GM19025 (cell line): ENCODE data around the gene HNRNPR.
"Not testable (repeated sequence)": the region's sequence is repeated elsewhere in the genome, so short reads cannot be mapped to it uniquely, and the experiment has no call there.

Experiments
- ATAC-seq: cut with Tn5 transposase; IDR thresholded peaks from one replicate; pipeline ENCODE4 v1.9.1; 2021; ENCODE audit warnings: mild to moderate bottlenecking, low read depth, moderate library complexity; ENCODE audit not compliant: unreplicated experiment

Gene HNRNPR

DNA sequence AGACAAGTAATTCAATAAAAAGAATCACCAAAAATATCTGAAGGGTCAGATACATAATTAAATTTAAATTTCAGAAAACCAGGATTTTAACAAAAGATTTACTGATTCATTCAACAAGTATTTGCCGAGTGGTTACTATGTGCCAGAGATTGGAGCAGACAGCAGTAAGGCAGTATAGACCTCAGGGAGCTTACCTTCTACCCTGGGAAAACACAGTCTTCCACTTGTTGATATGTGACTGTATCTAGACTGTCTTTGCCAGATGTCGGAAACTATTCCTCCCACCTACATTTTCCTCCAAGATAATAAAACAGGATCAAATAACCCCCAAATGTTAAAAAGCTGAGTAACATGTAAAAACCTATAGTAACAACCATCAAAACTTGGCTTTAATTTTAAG lies 6.2 kb downstream of the HNRNPR start:
- ATAC-seq = no peak

DNA sequence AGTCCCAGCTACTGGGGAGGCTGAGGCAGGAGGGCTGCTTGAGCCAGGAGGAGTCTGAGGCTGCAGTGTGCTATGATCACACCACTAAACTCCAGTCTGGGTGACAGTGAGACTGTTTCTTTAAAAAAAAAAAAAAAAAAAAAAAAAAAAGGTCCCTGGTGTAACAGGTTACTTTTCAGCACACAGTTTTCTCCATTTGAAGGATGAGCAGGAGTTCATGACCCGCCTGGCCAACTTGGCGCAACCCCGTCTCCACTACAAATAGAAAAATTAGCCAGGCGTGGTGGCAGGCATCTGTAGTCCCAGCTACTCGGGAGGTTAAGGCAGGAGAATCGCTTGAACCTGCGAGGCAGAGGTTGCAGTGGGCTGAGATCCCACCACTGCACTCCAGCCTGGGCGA lies 12.4 kb downstream of the HNRNPR start:
- ATAC-seq = no peak

DNA sequence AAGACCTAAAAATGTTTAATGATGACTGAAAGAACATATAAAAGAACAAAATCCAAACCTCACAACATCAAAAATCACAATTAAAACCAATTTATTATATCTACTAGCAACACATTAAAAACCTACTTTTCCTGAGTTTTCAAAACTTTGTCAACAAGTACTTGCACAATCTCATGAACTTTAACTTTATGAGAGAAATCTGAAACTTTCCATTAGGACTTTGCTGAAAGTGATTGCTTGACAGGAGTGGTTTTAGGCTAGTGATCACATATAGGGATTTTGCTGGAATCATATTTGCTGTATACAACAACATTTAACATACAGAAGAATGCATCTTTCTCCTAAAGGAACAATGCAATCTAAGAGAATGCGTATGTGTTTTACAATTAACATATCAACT lies 13.2 kb downstream of the HNRNPR start:
- ATAC-seq = no peak

DNA sequence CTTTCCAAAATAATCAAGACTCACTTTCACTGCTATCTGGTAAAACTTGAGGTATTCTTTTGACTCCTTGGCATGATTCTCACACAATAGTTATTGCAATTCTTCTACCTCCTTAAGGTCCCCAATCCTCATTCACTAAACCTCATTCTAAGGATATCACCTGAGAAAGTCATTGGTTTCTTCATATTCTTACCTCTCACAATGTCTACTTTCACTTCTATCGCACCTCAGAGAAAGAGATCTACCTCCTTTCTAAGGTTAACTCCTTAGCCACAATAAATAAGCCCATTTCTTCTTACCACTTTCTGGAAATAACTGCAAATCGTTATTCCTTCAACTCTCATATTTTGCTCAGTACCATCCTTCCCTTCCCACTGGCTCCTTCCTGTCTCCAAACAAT lies 18.7 kb downstream of the HNRNPR start:
- no peak for ATAC-seq

GRCh38 chr1:23322770-23323169 lies 21.3 kb downstream of the HNRNPR start:
- no peak for ATAC-seq

DNA sequence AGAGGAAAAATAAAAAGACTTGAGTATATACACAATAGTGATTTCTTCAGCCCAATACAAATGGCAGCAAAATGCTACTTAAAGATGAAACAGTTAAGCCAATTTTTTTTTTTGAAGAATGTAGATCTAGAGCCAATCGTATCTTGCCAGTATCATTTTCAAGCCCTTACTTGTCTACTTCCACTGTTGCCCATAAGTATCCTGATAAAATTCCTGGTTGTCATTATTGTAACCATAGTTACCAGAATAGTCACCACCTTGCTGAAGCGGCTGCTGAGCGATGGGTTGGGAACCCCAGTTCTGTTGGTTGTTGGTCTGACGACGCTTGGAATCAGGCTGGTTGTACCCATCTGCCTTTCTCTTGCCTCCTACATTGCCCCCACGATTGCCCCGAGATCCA lies 33.8 kb downstream of the HNRNPR start:
- ATAC-seq = not testable (repeated sequence)

GRCh38 chr1:23304140-23304620 lies 39.9 kb downstream of the HNRNPR start:
- no peak for ATAC-seq

GRCh38 chr1:23303524-23303923 lies 40.6 kb downstream of the HNRNPR start:
- ATAC-seq = no peak

DNA sequence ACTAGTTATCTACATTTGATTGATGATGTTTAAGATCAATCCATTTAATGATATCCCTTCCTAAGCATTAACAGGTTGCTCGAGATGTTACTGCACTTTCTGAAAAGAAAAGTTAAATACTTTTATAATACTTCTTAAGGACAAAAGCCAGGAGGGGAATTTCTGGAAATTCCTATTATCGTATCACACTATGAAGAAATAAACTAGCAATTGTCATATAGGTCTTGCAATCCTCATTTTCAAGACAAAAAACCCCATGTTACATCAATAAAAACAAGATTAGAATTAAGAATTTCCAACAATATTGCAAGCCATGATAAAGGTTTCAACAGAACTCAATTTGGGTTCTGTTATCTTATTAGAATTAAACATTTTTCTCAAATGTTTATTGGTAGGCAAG lies 47.2 kb downstream of the HNRNPR start:
- ATAC-seq = no peak

- ATAC-seq = no peak
These were observed 52.4 kb downstream of the HNRNPR start for GRCh38 chr1:23291706-23292105.

DNA sequence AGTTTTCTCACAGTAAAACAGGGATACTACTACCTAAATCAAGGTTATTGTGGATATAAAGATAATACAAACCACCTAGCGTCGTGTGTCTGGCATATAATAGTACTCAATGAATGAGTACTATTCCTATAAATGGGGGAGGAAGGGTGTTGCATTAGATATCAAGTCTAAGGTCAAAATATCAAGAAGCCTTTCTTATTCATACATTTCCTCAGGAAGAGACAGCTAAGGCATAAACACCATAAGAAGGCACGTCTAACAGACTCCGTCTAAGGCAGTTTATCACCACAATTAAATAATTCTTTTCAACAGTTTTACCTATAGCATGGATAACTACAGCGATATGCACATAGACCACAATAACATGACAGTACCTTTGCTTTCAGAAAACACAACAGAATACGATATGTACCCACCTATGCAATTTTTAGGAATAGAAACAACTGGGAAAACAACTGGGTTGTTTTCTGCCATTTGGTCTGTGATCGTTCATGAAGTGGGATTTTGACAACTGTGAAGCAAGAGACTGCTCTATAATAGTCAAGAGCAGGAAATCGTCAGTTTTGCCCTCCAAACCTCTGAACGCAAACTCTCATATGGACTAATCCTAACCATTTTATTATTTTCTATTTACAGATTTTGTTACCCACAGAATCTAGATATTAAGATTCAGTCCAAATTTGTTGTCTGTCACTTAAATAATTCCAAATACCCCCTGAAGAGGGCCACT lies 53.1 kb downstream of the HNRNPR start:
- no peak for ATAC-seq

- no peak for ATAC-seq
These were observed 55.4 kb downstream of the HNRNPR start for GRCh38 chr1:23288671-23289070.

DNA sequence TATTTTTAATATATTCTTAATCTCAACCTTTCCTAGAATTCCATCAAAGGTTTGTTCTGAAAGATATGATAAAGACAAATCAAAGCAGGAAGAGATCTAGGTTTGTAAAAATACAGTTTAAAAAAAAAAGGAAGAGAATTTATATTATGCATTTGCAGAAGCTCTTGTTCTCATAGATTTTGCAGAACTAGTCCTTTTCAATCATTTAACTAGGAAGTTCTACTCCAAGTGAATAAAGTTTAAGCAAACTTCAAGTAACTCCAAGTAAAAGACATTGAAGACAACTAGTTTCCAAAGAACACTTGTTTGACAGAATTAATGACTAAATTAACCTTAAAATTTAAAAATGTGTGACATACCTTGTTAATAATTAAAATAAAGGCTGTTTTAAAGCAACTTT lies 55.9 kb downstream of the HNRNPR start:
- no peak for ATAC-seq

GRCh38 chr1:23286401-23286800 lies 57.7 kb downstream of the HNRNPR start:
- no peak for ATAC-seq

GRCh38 chr1:23283667-23284602 lies 60.1 kb downstream of the HNRNPR start:
- no peak for ATAC-seq

DNA sequence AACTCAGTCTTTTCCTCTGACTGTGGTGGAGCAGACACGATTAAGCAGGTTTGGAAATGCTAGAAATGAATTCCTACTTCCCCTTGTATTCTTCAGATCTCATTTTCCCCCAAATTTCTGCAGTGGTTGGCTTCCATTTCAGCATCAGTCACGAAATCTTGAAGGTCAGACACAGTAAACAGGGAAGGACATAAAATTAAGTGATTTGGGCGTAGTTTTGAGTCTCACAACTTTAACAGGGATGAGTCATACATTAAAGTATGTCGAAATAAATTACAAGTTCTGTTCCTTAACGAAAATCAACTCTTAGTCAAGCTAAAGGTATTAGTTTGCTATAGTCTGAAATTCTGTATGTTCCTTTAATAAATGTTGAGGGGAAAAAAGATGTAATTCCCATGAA lies 61.1 kb downstream of the HNRNPR start:
- no peak for ATAC-seq

DNA sequence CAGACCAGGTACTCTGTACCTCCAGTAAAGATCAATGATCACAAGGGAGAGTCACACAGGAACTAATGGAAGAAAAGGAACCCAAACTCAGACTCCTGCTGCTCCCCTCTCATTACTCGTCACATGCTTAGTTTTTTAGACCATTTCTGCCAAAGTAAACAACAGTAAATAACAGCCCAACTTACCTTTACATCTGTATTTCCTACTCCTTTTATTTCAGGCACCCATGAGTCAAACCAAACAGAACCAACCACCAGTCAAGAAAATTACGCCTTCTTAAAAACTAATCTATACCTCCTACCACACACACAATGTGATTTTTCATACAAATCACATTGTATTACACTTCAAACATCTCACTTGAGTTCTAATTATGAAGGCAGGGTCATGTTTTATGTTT lies 65.4 kb downstream of the HNRNPR start:
- ATAC-seq = no peak

DNA sequence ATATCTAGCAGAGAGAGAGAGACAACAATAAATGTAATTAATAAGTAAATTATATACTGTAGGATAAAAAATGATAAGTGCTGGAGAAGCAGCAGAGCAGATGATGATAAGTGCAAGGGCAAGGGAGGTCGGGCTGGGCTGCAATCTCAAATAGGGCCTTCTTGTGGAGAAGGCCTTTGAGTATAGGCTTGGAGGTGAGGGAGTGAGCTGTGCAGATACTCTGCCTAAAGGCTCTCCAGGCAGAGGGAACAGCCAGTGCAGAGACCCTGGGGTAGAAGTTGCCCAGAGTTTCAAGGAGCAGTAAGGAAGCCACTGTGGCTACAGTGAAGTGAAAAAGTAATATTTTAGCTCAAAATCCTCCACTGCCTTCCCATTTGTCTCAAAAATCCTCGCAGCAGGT lies 67.6 kb downstream of the HNRNPR start:
- ATAC-seq = no peak

DNA sequence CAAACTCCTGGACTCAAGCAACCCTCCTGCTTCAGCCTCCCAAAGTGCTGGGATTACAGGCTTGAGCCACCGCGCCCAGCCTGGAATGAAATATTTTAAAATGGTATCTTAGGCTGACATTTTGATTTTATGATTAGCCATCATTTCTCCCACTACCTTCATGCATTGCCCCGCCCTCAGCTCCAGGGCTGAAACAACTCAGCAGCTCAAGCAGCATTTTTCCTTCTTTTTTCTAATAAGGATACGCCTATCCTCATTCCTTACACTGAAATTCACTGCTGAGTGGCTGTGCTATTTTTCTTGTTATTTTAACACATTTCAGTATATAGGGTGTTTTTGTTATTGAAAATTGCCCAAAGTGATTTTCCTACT lies 70.0 kb downstream of the HNRNPR start:
- ATAC-seq = no peak

DNA sequence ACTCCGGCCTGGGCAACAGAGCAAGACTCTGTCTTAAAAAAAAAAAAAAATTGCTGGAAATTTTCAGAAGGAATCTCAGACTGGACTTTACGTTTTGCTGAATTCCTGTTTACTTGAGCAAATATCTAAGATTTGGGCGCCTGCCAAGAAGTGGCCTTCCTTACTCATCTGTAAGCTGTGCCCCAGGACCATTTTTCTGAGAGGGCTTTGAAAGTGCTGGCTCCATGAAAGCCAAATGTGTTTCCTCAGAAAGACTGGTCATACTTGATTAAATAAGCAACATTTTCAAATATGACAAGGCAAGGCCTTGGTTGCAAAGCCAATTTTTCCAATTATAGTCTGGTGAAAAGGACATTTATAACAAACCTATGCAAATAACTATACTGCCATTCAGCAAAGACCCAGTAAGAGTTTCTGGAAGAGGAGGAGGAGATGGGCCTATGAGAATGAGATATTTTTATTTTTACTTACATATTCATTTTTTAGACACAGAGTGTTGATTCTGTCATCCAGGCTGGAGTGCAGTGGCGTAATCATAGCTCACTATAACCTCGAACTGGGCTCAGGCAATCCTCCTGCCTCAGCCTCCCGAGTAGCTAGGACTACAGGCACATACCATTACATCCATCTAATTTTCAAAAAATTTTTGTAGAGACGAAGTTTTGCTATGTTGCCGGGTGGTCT lies 70.5 kb downstream of the HNRNPR start:
- ATAC-seq = no peak

DNA sequence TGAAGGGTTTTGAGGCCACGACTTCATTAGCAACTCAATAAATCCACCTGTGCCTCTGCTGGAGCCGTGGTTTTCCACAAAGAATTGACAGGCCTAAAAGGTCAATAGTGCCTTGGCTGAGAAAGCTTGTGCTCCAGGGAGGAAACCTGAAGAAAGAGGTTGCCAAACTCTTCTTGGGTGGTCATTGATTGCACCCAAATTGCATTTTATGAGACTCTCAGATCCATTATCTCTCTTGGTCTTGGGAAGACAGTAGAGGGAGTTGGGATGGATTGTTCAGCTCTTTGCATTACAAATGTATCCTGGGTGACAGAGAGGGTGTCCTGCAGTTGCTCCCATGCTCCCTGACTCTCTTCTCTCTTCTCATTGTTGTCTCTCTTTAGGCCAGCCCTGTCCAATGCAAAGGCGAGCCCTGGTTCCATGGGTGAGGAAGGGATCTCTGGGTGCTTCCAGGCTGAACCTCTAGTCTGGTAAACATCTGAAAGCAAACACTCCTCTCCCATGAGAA lies 80.7 kb downstream of the HNRNPR start:
- no peak for ATAC-seq
